22Rv1 (cell line): ENCODE data around the gene SLC25A22.

ENCODE experiments used
- H3K27ac ChIP-seq: fragments of 450-650 bp; 2 replicates; pipeline ENCODE4 v1.5.1; 2017
- ZFX ChIP-seq: fragments of 450-650 bp; IDR thresholded peaks from 2 replicates; pipeline ENCODE4 v1.6.1; 2017; ENCODE audit warnings: antibody characterized with exemption, borderline replicate concordance
- TF ChIP-seq, protein P1 (sequence below): fragments of 450-650 bp; IDR thresholded peaks from 2 replicates; pipeline ENCODE4 v1.5.1; 2017; ENCODE audit warnings: mild to moderate bottlenecking

Gene SLC25A22

DNA sequence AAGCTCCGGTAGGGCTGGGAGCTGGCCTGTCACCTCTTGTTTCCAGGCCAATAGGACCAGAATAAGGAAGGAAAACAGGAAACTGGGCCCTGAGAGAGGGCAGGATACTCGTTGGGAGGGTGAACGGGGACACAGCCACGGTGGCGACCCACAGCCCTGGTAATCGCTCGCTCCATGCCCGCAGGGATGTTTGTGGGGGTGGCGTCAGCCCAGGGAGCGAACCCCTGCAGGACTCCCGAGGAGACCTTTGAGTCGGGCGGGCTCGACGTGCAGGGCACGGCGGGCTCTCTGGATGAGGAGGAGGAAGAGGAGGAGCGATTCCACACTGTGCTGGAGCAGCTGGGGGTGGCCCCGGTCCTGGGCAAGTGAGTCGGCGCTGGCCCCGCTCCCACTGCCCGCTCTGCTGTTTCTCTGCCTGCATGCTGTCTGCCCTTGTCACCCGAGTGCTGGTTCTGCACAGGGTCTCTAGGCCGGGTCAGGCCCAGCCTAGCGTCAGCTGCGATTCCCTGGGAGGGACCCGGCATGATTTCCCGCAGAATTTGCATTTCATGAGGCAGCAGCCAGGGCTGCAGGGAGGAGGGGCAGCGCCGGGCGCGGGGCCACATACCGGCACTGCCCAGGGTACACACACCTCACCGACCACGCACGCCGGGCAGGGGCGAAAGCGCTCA, 31.2 kb upstream of the SLC25A22 start:
- H3K27ac ChIP-seq, result peak overlapping the region; percentile 96
- no peak for TF ChIP-seq ZFX
- TF ChIP-seq, protein P1, sequence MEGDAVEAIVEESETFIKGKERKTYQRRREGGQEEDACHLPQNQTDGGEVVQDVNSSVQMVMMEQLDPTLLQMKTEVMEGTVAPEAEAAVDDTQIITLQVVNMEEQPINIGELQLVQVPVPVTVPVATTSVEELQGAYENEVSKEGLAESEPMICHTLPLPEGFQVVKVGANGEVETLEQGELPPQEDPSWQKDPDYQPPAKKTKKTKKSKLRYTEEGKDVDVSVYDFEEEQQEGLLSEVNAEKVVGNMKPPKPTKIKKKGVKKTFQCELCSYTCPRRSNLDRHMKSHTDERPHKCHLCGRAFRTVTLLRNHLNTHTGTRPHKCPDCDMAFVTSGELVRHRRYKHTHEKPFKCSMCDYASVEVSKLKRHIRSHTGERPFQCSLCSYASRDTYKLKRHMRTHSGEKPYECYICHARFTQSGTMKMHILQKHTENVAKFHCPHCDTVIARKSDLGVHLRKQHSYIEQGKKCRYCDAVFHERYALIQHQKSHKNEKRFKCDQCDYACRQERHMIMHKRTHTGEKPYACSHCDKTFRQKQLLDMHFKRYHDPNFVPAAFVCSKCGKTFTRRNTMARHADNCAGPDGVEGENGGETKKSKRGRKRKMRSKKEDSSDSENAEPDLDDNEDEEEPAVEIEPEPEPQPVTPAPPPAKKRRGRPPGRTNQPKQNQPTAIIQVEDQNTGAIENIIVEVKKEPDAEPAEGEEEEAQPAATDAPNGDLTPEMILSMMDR, result no peak

DNA sequence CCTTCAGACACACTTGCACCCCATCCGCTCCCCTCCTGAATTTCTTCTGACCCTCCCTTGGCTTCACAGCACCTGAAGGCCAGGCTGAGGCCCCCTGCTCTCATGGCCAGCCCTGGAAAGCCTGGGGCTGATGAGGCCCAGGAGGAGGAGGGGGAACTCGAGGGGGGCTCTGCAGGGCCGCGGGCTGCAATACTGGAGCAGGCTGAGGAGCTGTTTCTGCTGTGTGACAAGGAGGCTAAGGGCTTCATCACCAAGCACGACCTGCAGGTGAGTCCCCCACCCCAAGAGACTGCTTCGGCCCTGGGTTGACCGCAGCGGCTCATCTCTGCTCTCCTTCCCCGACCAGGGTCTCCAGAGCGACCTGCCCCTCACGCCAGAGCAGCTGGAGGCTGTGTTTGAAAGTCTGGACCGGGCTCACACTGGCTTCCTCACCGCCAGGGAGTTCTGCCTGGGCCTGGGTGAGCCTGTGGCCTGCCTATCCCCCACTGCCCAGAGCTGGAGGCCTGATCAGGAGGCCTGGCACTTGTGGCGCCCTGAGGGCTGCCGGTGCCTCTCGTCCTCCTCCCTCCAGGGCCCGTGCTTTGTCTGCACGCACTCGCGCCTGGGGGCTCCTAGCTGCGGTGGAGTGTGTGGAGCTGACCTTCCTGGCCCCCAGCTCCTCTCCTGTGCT, 30.6 kb upstream of the SLC25A22 start:
- H3K27ac ChIP-seq, result peak overlapping the region; percentile 96
- no peak for TF ChIP-seq ZFX
- TF ChIP-seq, protein P1, result no peak

DNA sequence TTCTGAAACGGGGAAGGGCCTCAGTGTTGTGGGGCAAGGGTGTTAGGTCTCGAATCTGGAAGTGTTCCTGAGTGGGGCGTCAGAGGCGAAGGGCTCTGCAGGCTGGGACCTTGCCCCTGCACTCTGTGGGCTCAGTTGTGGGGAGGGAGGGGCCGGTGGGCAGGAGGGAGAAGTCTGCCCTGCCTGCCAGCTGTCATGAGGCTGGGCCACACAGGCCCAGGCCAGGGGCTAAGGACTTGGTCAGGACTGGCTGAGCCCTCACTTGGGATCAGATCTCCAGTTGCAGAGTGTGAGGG, 29.8 kb upstream of the SLC25A22 start, which contains the start of gene CRACR2B:
TSS of gene CRACR2B (plus strand) at position 23 of the 296 bp plus-strand sequence. CDS start 689 bp downstream, outside the sequence.
- TF ChIP-seq, protein P1, result no peak
- no peak for TF ChIP-seq ZFX
- peak within 1 kb of the TSS; percentile 96 for H3K27ac ChIP-seq

DNA sequence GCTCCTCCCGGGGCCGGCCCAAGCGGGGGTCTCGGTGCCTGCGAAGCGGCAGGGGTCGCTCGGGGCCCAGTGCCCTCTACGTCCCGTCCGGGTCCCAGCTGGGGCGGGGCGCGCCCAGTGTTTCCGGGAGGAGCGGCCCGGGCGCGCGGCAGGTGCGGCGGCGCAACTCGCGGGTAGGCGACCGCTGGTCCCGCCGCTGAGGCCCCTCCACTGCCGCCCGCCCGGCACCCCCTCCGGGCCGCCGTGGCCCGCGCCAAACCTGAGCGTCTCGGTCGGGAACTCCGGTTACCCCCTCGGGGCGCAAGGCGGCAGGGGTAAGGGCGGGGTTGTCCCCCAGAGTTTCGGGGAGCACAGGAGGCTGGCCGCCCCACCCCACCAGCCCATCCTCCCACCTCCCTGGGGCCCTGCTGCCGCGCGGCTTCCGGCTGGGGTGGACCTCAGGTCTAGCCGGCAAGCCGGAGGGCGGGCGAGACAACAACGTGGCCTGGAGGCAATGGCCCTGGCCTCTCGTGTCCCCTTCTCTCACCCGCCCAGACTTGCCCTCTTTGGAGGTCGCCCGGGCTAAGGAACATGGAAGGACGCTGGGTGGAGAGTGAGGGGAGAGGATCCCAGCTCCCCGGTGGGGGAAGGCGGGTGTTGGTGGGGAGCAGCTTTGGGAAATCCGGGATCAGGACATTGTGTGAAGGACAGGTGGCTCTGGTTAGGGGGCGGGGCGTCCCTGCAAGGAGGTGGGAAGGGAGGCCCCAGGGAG, 29.2 kb upstream of the SLC25A22 start:
- peak overlapping the region; percentile 96 for H3K27ac ChIP-seq
- TF ChIP-seq, protein P1, result no peak
- TF ChIP-seq ZFX, result no peak

DNA sequence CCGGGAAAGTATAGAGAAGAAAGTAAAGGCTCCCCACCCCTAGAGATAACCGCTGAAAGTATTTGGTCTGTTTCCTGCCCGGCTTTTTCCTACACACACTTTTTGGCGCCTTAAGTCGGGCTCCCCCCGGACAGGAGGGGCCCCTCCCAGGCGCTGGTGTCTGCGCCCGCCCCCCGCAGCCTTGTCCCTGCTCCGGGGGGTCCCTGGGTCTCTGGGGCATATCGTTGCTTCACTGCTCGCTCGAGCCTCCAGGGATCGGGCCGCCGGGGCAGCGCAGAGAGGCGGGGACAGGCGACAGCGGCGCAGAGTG, 28.7 kb upstream of the SLC25A22 start:
- H3K27ac ChIP-seq, result peak overlapping the region; percentile 96
- TF ChIP-seq, protein P1, result no peak
- TF ChIP-seq ZFX, result no peak

DNA sequence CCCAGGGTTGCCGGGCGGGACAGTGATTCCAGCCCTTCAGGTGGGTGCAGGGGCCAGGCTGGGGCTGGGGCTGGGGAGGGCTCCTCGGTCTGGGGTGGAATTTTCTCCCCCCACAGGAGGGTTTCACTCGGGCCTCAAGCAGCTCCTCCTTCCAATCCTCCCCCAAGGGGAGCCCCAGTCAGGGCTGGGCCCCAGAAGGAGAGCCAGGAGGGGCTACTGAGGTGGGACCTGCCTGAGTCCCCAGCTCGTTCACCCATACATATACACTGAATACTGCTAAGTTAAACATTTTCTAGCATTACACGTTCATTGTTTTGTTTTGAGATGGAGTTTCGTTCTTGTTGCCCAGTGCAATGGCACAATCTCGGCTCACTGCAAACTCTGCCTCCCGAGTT, 28.1 kb upstream of the SLC25A22 start:
- TF ChIP-seq ZFX, result no peak
- TF ChIP-seq, protein P1, result no peak
- peak overlapping the region; percentile 96 for H3K27ac ChIP-seq
